HG02885 (cell line): ENCODE results near the gene TAF6L.
"Not testable (repeated sequence)": the region's sequence is repeated elsewhere in the genome, so short reads cannot be mapped to it uniquely, and the experiment has no call there.

Experiments
- ATAC-seq: cut with Tn5 transposase; IDR thresholded peaks from one replicate; pipeline ENCODE4 v1.9.1; 2021; ENCODE audit warnings: mild to moderate bottlenecking; ENCODE audit not compliant: unreplicated experiment, poor library complexity

TAF6L gene

DNA sequence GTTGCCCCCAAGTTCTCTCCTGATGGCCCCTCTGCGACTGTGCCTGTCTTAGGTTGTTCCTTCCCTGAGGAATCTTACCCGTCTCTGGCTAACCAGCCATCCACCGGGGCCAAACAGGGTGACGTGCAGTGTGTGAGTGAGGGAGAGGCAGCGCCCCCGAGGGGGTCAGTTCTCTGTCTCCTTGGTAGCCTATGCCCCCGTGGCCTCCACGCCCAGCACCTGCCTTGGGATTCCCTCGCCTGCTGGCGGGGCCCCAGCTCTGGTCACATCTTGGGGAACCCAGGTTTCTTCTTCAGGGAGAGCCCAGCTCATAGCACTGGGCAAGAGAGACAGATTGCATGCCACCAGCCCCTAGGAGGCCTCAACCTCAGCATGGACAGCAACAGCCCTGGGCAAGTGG is 28.3 kb downstream of the TAF6L start:
- no peak for ATAC-seq

- ATAC-seq = no peak
These were observed 29.9 kb downstream of the TAF6L start for GRCh38 chr11:62801071-62801470.

DNA sequence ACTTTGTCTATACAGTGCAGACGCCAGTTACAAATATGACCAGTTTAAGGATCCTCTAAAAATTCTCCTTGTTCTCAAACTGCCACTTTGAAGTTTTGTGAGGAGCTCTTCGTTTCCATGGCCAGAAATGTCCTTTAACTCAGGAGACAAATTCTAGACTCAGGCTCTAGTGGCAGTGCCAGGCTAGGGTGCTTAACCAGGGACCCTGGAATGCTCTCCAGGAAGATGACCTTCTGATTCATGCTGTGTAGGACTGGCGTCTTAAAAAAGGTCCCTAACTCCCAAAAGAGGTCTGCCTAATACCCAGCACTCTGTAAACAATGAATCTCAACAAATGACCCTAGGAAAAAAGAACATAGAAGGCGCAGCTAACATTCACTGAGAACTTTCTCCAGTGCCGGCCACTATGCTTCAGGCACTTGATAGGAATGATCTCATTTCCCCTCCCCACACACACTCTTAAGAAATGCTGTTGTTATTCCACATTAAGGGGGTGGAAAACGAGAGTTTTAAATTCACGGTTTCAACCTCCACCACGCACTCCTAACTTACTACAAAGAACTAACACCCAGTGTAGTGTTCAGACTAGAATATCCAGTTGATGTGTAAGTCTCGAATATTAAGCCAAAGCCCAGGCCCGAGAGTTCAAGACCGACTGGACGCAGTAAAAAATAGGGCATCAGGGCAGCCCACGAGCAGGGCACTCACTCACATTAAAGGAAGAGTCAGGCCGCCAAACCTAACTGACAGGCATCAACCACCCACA is 33.3 kb downstream of the TAF6L start:
- peak; percentile 17 for ATAC-seq

- peak; percentile 84 for ATAC-seq
These were observed 34.1 kb downstream of the TAF6L start, which contains the start of gene NXF1 for GRCh38 chr11:62805076-62805892. Gene NXF1, minus strand, starts transcription at chr11:62805440. Its CDS starts 84 bp downstream, at chr11:62805356.

DNA sequence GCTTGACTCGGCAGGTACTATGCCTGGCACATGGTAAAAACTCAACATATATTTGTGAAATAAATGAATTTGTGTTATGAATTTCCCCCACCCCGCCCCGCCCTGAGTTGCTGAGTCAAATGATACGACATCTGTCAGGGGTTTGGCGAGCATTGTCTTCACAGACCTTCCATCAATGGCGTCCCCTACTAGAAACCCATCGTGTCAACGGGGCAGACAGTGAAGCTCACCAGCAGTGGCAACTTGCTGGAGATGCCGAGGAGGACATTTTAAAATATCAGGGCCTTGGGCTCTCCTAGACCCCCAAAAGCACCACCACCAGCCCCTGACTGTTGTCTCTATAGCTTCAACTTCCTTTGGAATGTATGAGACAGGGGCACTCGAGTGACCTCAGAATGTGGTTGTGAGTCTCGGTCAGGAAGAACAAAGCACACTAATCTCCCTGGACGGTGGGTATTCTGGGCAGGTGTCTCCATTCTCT is 34.8 kb downstream of the TAF6L start:
- no peak for ATAC-seq

- no peak for ATAC-seq
These were observed 35.5 kb downstream of the TAF6L start for GRCh38 chr11:62806611-62807121.

- no peak for ATAC-seq
These were observed 39.6 kb downstream of the TAF6L start for GRCh38 chr11:62810748-62811147.

DNA sequence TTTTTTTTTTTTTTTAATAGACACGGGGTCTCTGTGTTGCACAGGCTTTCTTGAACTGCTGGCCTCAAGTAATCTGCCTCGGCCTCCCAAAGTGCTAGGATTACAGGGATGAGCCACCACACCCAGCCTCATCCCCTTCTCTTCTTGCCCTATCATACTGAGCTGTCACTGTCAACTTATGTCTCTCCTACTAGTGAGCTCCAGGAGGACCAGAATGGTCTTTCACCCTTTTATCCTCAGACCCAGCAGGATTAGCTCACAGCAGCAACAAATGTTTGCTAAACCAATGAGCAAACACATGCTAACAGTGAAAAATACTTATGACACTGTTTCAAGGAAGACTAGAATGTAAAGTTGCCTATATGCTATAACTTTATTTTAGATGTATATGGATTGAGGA is 40.5 kb downstream of the TAF6L start:
- no peak for ATAC-seq

DNA sequence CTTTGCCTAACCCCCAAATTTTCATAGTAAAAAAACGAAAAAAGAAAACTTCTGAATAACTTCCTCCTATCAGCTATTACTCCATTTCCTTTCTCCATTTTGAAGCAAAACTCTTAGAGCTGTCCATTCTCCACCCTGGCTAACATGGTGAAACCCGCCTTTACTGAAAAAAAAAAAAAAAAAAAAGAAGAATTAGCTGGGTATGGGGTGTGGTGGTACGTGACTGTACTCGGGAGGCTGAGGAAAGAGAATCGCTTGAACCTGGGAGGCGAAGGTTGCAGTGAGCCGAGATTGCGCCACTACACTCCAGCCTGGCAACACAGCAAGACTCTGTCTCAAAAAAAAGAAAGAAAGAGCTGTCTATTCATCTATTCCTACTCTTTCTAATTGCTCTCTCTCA is 45.4 kb downstream of the TAF6L start:
- no peak for ATAC-seq

DNA sequence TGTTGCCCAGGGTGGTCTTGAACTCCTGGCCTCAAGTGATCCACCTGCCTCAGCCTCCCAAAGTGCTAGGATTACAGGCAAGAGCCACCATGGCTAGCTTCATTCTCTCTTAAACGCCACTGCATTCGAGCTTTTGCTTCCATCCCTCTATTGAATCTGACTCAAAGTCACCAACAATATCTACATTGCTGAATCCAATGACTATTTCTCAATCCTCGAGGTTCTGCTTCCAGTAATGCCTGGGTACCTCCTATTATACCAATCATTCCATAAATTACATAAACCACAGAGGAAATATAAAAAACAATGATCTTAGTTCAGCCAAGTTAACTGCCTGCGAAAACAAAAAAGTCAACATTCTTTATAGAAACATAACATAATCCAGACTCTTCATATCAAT is 45.9 kb downstream of the TAF6L start:
- no peak for ATAC-seq

- ATAC-seq = no peak
These were observed 52.5 kb downstream of the TAF6L start for GRCh38 chr11:62823677-62824076.

GRCh38 chr11:62828130-62828529 is 56.9 kb downstream of the TAF6L start:
- ATAC-seq = not testable (repeated sequence)

GRCh38 chr11:62830904-62831519 is 59.8 kb downstream of the TAF6L start:
- ATAC-seq = no peak

- ATAC-seq = peak; percentile 89
These were observed 60.5 kb downstream of the TAF6L start, which contains the start of gene STX5 for GRCh38 chr11:62831520-62832335. Gene STX5, minus strand, starts transcription at chr11:62832051. Its CDS starts 808 bp downstream, at chr11:62831243.

DNA sequence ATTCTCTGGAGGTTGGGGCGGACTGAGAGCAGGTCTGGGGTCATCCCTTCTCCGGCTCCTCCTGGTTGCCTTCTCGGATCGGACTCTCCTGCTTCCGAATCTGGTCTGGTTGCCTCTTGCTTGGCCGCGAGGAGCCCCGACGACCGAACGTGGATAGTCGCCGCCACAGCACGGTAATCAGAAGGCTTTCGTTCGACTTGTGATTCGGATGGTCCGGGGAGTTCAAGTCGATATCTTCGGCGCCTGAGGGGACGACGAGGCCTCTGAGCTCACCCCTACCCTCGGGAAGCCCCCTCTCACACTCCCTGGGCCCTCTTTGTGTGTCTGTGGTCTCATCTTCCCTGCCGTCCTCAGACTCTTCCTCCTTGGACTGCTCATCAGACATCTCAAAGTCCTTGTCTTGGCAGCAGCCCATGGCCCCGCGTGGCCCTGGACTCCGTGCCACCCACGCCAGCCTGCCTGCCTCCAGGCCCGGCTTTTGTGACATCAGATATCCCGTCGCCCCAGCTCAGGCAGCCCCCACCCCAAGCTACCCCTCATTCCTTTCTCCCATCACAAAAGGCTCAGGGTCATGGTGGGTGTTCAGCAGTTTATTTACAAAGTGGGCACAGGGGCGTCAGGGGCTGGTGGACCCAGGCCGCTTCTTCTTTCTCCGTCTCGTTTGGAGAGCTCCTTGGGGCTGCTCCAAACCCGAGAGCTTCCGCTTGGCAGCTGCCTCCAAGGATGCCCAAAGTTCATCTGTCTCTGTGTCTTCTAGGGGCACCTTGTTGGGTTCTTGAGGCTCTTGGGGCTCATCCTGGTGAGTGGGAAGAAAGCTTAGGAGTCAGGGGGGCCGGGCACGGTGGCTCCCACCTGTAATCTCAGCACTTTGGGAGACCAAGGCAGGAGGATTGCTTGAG is 61.4 kb downstream of the TAF6L start, which contains the start of gene TEX54:
Gene TEX54, minus strand, starts transcription at position 506 of the 899 bp plus-strand sequence.
- ATAC-seq = peak; percentile 12

DNA sequence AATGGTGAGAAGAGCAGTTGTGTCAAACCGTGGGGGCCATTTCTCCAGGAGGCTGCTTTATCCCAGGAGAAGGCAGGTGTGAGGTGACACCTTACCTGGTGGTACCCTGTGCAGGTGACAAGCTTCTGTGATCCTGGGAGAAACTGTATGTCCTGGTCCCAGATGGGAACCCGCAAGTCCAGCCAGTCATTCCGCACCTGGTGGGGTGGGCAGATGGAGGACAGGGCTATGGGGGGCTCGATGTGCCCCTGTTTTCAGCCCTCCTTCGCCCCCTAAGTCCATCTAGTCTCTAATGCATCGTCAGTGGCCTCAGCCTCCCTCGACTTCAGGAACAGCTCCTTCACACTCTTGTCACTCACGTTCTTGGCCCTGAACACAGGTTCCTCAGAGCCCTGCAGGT is 64.1 kb downstream of the TAF6L start:
- no peak for ATAC-seq
